ENCODE measurements around the gene DUSP22.
"Not testable (repeated sequence)": the region's sequence is repeated elsewhere in the genome, so short reads cannot be mapped to it uniquely, and the experiment has no call there.

Gene DUSP22

DNA sequence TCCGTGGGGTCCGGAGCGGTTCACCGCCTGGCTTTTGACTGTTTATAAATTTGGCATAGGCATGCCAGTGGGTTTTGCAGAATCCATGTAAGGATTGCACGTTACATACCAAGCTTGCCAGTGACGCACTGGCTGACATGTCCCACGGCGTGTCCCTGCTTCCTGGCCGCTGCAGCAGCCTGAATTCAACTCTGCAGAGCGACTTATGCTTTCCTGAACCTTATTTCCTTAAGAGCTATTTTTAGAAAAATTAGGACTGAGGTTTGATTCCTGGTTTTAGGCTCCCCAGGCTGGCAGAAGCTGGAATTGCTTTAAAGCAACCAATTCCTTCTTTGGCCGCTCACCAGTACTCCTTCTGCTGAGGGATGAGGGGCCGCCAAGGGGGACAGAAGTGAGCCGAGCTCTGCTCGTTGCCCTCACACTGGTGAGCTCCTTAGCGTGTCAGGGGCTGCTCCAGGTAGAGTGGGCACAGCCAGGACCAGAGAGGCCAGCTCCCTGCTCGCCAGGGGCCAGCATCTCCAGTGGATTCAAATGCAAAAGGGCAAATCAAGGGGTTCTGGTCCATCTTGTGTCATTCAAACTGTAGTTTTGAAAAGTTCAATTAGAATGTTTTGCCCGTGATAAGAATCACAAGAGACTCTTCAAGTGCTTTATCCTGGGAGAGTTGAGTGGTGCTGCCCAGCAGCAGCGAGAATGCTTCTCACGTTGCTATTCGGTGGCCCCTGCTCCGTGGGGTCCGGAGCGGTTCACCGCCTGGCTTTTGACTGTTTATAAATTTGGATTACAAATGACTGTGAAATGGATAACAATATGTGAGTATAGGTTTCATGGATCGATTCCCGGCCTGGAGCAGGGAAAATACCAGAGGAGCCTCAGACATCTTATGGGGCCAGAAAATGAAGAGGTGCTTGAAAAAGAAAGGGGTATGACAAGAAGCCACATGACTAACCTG is 81.8 kb downstream of the DUSP22 start:
- Histone ChIP-seq H3K9me3 (replicated peaks; ENCODE audit: insufficient read depth, low read length) (no peaks in the 10 kb centered on the region), H3F3A (ENCODE audit: insufficient read depth, low read length) (no peaks in the 10 kb centered on the region), H3K27me3 (replicated peaks; ENCODE audit: insufficient read depth, low read length) (no peaks in the 10 kb centered on the region), H2AFZ (ENCODE audit: low read length) (no peak overlapping the region), H3K9me2 (replicated peaks; ENCODE audit: insufficient read depth, low read length) (no peaks in the 10 kb centered on the region), H3K4me1 (ENCODE audit: low read length) (no peaks in the 10 kb centered on the region), H3K36me3 (replicated peaks; ENCODE audit: insufficient read depth, low read length) (no peaks in the 10 kb centered on the region), H4K20me1 (ENCODE audit: insufficient read depth, low read length) (no peaks in the 10 kb centered on the region), H3K4me3 (ENCODE audit: low read length) (no peak overlapping the region), H3K27ac (ENCODE audit: low read length) (no peak overlapping the region), H3K9ac (ENCODE audit: low read length) (no peak overlapping the region), H3K79me2 (ENCODE audit: low read length) (no peaks in the 10 kb centered on the region), H3K4me2 (ENCODE audit: low read depth, low read length) (no peak overlapping the region)
- DNase-seq = no peak
- TF ChIP-seq EZH2 (optimal IDR thresholded peaks at IDR 0.05; ENCODE audit: low read depth, low read length) = no peak
- no peak for TF ChIP-seq EZH2phosphoT487 (IDR thresholded peaks at IDR 0.05; ENCODE audit: low read length)
- TF ChIP-seq, protein P1, sequence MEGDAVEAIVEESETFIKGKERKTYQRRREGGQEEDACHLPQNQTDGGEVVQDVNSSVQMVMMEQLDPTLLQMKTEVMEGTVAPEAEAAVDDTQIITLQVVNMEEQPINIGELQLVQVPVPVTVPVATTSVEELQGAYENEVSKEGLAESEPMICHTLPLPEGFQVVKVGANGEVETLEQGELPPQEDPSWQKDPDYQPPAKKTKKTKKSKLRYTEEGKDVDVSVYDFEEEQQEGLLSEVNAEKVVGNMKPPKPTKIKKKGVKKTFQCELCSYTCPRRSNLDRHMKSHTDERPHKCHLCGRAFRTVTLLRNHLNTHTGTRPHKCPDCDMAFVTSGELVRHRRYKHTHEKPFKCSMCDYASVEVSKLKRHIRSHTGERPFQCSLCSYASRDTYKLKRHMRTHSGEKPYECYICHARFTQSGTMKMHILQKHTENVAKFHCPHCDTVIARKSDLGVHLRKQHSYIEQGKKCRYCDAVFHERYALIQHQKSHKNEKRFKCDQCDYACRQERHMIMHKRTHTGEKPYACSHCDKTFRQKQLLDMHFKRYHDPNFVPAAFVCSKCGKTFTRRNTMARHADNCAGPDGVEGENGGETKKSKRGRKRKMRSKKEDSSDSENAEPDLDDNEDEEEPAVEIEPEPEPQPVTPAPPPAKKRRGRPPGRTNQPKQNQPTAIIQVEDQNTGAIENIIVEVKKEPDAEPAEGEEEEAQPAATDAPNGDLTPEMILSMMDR (IDR thresholded peaks at IDR 0.05; ENCODE audit: low read length) = no peak

GRCh38 chr6:374956-375355 is 82.7 kb downstream of the DUSP22 start:
- Histone ChIP-seq H3K9me2 (replicated peaks; ENCODE audit: insufficient read depth, low read length) (no peaks in the 10 kb centered on the region), H3F3A (ENCODE audit: insufficient read depth, low read length) (no peaks in the 10 kb centered on the region), H3K79me2 (ENCODE audit: low read length) (no peaks in the 10 kb centered on the region), H3K36me3 (replicated peaks; ENCODE audit: insufficient read depth, low read length) (no peaks in the 10 kb centered on the region), H3K9me3 (replicated peaks; ENCODE audit: insufficient read depth, low read length) (no peaks in the 10 kb centered on the region), H3K4me1 (ENCODE audit: low read length) (no peaks in the 10 kb centered on the region), H4K20me1 (ENCODE audit: insufficient read depth, low read length) (no peaks in the 10 kb centered on the region), H3K9ac (ENCODE audit: low read length) (no peak overlapping the region), H3K4me2 (ENCODE audit: low read depth, low read length) (no peak overlapping the region), H3K27me3 (replicated peaks; ENCODE audit: insufficient read depth, low read length) (no peaks in the 10 kb centered on the region), H2AFZ (ENCODE audit: low read length) (no peak overlapping the region), H3K4me3 (ENCODE audit: low read length) (no peak overlapping the region), H3K27ac (ENCODE audit: low read length) (no peak overlapping the region)
- TF ChIP-seq EZH2phosphoT487 (IDR thresholded peaks at IDR 0.05; ENCODE audit: low read length) (no peak), EZH2 (optimal IDR thresholded peaks at IDR 0.05; ENCODE audit: low read depth, low read length) (no peak)
- TF ChIP-seq, protein P1 (IDR thresholded peaks at IDR 0.05; ENCODE audit: low read length) = no peak
- DNase-seq = no peak

GRCh38 chr6:376827-377640 is 84.7 kb downstream of the DUSP22 start:
- no peak overlapping the region for H3K9ac ChIP-seq (ENCODE audit: low read length)
- H3F3A ChIP-seq (ENCODE audit: insufficient read depth, low read length) = no peaks in the 10 kb centered on the region
- no peaks in the 10 kb centered on the region for H3K9me2 ChIP-seq (replicated peaks; ENCODE audit: insufficient read depth, low read length)
- no peak overlapping the region for H3K4me2 ChIP-seq (ENCODE audit: low read depth, low read length)
- no peaks in the 10 kb centered on the region for H3K36me3 ChIP-seq (replicated peaks; ENCODE audit: insufficient read depth, low read length)
- H3K27ac ChIP-seq (ENCODE audit: low read length) = no peak overlapping the region
- no peaks in the 10 kb centered on the region for H3K27me3 ChIP-seq (replicated peaks; ENCODE audit: insufficient read depth, low read length)
- H3K9me3 ChIP-seq (replicated peaks; ENCODE audit: insufficient read depth, low read length) = no peaks in the 10 kb centered on the region
- peaks cover 8% of the 10 kb centered on the region for H3K4me1 ChIP-seq (ENCODE audit: low read length)
- TF ChIP-seq EZH2phosphoT487 (IDR thresholded peaks at IDR 0.05; ENCODE audit: low read length) = no peak
- no peak for TF ChIP-seq EZH2 (optimal IDR thresholded peaks at IDR 0.05; ENCODE audit: low read depth, low read length)
- TF ChIP-seq, protein P1 (IDR thresholded peaks at IDR 0.05; ENCODE audit: low read length) = no peak
- H2AFZ ChIP-seq (ENCODE audit: low read length) = no peak overlapping the region
- no peaks in the 10 kb centered on the region for H3K79me2 ChIP-seq (ENCODE audit: low read length)
- H3K4me3 ChIP-seq (ENCODE audit: low read length) = no peak overlapping the region
- H4K20me1 ChIP-seq (ENCODE audit: insufficient read depth, low read length) = no peaks in the 10 kb centered on the region
- no peak for DNase-seq

DNA sequence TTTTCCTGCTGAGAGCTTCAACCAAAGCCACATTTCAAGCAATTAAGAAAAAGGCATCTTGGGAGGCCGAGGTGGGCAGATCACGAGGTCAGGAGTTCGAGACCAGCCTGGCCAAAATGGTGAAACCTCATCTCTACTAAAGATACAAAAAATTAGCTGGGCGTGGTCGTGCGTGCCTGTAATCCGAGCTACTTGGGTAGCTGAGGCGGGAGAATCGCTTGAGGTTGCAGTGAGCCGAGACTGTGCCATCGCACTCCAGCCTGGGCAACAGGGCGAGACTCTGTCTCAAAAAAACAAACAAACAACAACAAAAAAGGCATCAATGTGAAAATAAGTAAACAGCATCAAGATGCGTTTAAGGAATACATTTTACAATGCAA is 85.3 kb downstream of the DUSP22 start:
- not testable (repeated sequence) for H4K20me1 ChIP-seq (ENCODE audit: insufficient read depth, low read length); H3K4me2 ChIP-seq (ENCODE audit: low read depth, low read length); H2AFZ ChIP-seq (ENCODE audit: low read length); H3K27ac ChIP-seq (ENCODE audit: low read length); H3K79me2 ChIP-seq (ENCODE audit: low read length); H3F3A ChIP-seq (ENCODE audit: insufficient read depth, low read length); DNase-seq; H3K9me3 ChIP-seq (replicated peaks; ENCODE audit: insufficient read depth, low read length); H3K9me2 ChIP-seq (replicated peaks; ENCODE audit: insufficient read depth, low read length); H3K27me3 ChIP-seq (replicated peaks; ENCODE audit: insufficient read depth, low read length); H3K9ac ChIP-seq (ENCODE audit: low read length); H3K4me3 ChIP-seq (ENCODE audit: low read length); H3K36me3 ChIP-seq (replicated peaks; ENCODE audit: insufficient read depth, low read length)
- H3K4me1 ChIP-seq (ENCODE audit: low read length) = peaks cover 12% of the 10 kb centered on the region
